ENCODE data around the gene FASN. TPM values are rescaled to one million over a fixed set of nuclear protein-coding genes. Genes with fewer than 3 reads are reported as not detected.
A peak's percentile ranks its signal among the peaks of the same experiment; 100 is the strongest.
"Not testable (repeated sequence)": the region's sequence is repeated elsewhere in the genome, so short reads cannot be mapped to it uniquely, and the experiment has no call there.

Gene FASN
- polyA plus RNA-seq, 1 experiment = 11.3 TPM

DNA sequence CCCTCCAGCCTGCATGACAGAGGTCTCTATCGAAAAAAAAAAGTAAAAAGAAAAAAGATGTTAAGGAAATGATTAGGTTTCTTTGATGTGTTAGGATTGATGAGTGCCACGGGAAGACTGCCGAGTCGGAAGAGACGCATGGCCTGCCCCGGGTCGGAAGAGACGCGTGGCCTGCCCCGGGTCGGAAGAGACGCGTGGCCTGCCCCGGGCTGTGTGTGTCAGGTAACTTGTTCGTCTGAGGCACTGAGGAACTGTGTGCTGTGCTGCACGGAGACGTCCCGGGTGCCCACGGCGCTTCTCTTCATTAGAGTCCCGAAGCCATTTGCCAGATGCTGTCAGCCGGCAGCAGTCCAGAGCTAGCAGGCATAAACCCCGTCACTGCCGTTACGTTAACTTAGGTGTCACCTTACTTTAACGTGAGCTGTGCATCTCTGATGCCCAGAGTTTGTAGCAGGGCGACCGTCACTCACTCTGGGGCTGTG lies 40.5 kb upstream of the FASN start:
- Histone ChIP-seq H3K36me3 (ENCODE audit: control insufficient read depth, insufficient read depth, low read length) (no peaks in the 10 kb centered on the region), H3K4me3 (ENCODE audit: low read depth, low read length) (no peak overlapping the region), H3K27me3 (ENCODE audit: control insufficient read depth, insufficient read depth, low read length) (no peaks in the 10 kb centered on the region)
- TF ChIP-seq, protein P1, sequence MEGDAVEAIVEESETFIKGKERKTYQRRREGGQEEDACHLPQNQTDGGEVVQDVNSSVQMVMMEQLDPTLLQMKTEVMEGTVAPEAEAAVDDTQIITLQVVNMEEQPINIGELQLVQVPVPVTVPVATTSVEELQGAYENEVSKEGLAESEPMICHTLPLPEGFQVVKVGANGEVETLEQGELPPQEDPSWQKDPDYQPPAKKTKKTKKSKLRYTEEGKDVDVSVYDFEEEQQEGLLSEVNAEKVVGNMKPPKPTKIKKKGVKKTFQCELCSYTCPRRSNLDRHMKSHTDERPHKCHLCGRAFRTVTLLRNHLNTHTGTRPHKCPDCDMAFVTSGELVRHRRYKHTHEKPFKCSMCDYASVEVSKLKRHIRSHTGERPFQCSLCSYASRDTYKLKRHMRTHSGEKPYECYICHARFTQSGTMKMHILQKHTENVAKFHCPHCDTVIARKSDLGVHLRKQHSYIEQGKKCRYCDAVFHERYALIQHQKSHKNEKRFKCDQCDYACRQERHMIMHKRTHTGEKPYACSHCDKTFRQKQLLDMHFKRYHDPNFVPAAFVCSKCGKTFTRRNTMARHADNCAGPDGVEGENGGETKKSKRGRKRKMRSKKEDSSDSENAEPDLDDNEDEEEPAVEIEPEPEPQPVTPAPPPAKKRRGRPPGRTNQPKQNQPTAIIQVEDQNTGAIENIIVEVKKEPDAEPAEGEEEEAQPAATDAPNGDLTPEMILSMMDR (IDR thresholded peaks at IDR 0.05; ENCODE audit: insufficient read depth, low read depth, low read length) = no peak
- DNase-seq (ENCODE audit: low read depth) = no peak
- ChIA-PET POLR2A (no interaction called here), CTCF (interaction anchor here (1.0 kb wide), 1 partner anchor 108 kb away, joined by 4 read pairs; no protein-coding TSS in a partner anchor)

DNA sequence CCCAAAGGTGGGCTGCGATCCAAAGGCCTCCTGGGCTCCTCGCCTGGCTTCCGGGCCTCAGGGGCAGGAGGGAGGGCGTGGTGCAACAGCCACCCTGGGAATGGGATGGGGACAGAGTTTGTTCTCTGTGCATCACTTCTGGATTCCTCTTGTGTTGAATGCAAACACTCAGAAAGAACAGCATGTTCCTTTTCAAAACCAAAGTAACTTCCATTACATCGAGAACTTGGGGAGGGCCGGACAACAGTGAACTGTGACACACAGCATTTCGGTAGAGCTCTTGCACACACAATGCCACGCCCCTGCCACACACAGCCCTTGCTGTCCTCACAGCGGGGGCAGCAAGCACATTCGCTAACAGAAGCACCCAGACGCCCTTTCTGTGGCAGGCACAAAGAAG lies 36.1 kb upstream of the FASN start:
- ChIA-PET CTCF (interaction anchor here (0.7 to 0.8 kb wide), 2 partner anchors 11 to 15 kb away, joined by 3 read pairs; no protein-coding TSS in a partner anchor), POLR2A (no interaction called here)
- TF ChIP-seq, protein P1 (IDR thresholded peaks at IDR 0.05; ENCODE audit: insufficient read depth, low read depth, low read length) = no peak
- no peaks in the 10 kb centered on the region for H3K27me3 ChIP-seq (ENCODE audit: control insufficient read depth, insufficient read depth, low read length)
- DNase-seq (ENCODE audit: low read depth) = no peak
- H3K36me3 ChIP-seq (ENCODE audit: control insufficient read depth, insufficient read depth, low read length) = no peaks in the 10 kb centered on the region
- no peak overlapping the region for H3K4me3 ChIP-seq (ENCODE audit: low read depth, low read length)

DNA sequence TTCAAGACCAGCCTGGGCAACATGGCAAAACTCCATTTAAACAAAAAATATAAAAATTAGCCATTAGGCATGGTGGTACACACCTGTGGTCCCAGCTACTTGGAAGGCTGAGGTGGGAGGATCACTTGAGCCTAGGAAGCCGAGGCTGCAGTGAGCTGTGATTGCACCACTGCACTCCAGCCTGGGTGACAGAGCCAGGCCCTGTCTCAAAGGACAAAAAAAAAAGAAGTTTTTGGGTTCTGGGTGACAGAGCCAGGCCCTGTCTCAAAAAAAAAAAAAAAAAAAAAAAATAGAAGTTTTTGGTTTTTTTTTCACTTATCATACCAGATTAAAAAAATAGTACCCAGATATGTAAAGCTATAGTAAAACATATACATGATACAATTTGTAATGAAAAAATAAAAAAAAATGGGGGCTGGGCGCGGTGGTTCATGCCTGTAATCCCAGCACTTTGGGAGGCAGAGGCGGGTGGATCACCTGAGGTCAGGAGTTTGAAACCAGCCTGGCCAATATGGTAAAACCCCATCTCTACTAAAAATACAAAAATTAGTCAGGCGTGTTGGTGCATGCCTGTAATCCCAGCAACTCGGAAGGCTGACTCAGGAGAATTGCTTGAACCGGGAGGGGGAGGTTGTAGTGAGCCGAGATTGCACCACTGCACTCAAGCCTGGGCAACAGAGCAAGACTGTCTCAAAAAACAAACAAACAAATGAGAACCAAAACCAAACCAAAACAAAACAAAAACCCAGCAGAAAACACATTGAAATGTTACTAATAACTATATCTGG lies 35.3 kb upstream of the FASN start:
- CTCF ChIA-PET = interaction anchor here (0.6 kb wide), 1 partner anchor 103 kb away, joined by 3 read pairs; no protein-coding TSS in a partner anchor
- POLR2A ChIA-PET = not testable (repeated sequence)
- peak; percentile 23 for DNase-seq (ENCODE audit: low read depth)

DNA sequence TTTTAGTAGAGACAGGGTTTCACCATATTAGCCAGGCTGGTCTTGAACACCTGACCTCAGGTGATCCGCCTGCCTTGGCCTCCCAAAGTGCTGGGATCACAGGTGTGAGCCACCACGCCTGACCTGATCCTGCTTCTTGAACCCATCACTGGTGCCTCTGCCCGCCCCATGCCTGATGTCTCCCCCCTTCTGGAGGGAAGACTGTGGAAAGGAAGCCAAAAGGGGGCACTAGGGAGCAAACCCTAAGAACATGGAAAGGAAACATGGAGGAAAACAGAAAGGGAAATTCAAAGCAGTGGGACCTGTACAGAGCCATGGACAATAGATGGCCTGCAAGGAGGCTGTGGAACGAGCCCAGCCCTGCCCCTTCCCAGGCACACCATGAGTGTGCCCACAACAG lies 31.1 kb upstream of the FASN start:
- ChIA-PET CTCF (no interaction called here), POLR2A (no interaction called here)
- no peaks in the 10 kb centered on the region for H3K27me3 ChIP-seq (ENCODE audit: control insufficient read depth, insufficient read depth, low read length)
- no peak overlapping the region for H3K4me3 ChIP-seq (ENCODE audit: low read depth, low read length)
- TF ChIP-seq, protein P1 (IDR thresholded peaks at IDR 0.05; ENCODE audit: insufficient read depth, low read depth, low read length) = no peak; the same call in 1 of the 2 replicates
- H3K36me3 ChIP-seq (ENCODE audit: control insufficient read depth, insufficient read depth, low read length) = peaks cover 6% of the 10 kb centered on the region
- DNase-seq (ENCODE audit: low read depth) = no peak

More for the DNA sequence above, 35.3 kb upstream of the FASN start:
- H3K27me3 ChIP-seq (ENCODE audit: control insufficient read depth, insufficient read depth, low read length); H3K4me3 ChIP-seq (ENCODE audit: low read depth, low read length); H3K36me3 ChIP-seq (ENCODE audit: control insufficient read depth, insufficient read depth, low read length): not testable (repeated sequence)

DNA sequence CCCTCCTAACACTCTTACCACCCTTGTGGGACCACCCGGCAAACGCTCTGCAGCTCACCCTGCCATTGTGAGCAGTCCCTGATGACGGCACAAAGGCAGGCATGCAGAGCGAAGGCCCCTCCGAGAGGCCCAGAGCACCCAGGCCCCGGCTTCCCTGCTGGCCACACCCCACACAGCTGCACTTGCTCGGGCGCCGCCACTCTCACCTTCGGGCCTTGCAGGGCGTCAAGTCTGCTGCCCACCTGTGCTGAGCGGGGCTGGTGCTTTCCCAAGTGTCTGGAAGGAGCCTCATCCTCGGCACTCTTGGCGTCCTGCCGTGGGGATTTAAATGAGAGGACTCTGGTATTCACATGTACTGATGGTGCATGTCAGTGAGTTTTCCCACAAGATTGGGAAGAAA lies 30.3 kb upstream of the FASN start:
- TF ChIP-seq, protein P1 (IDR thresholded peaks at IDR 0.05; ENCODE audit: insufficient read depth, low read depth, low read length) = no peak
- ChIA-PET CTCF (no interaction called here), POLR2A (no interaction called here)
- H3K4me3 ChIP-seq (ENCODE audit: low read depth, low read length) = no peak overlapping the region
- no peaks in the 10 kb centered on the region for H3K27me3 ChIP-seq (ENCODE audit: control insufficient read depth, insufficient read depth, low read length)
- H3K36me3 ChIP-seq (ENCODE audit: control insufficient read depth, insufficient read depth, low read length) = peaks cover 8% of the 10 kb centered on the region
- DNase-seq (ENCODE audit: low read depth) = no peak
